NB4 (cell line): ENCODE results near the gene JAM3.

Experiments used
- DNase-seq: peaks from one replicate; pipeline ENCODE4 v3.0.0; 2010; ENCODE audit warnings: low read depth
- H3K4me3 ChIP-seq: one replicate; pipeline ENCODE4 v1.5.1; 2011; ENCODE audit warnings: mild to moderate bottlenecking, low read depth, low read length, moderate library complexity
- MAX ChIP-seq: IDR thresholded peaks from 2 replicates; pipeline ENCODE4 v1.6.1; 2011; ENCODE audit warnings: low read depth, low read length
- MYC ChIP-seq: IDR thresholded peaks from 2 replicates; pipeline ENCODE4 v1.6.1; 2011; ENCODE audit warnings: low read depth, low read length
- POLR2A ChIP-seq: IDR thresholded peaks from 2 replicates; pipeline ENCODE4 v1.6.1; 2011; ENCODE audit warnings: mild to moderate bottlenecking; ENCODE audit not compliant: insufficient read length; ENCODE audit errors: extremely low read depth
- TF ChIP-seq, protein P1 (sequence below): IDR thresholded peaks from one replicate; pipeline ENCODE4 v1.5.1; 2012; ENCODE audit warnings: low read depth, low read length

The JAM3 gene

DNA sequence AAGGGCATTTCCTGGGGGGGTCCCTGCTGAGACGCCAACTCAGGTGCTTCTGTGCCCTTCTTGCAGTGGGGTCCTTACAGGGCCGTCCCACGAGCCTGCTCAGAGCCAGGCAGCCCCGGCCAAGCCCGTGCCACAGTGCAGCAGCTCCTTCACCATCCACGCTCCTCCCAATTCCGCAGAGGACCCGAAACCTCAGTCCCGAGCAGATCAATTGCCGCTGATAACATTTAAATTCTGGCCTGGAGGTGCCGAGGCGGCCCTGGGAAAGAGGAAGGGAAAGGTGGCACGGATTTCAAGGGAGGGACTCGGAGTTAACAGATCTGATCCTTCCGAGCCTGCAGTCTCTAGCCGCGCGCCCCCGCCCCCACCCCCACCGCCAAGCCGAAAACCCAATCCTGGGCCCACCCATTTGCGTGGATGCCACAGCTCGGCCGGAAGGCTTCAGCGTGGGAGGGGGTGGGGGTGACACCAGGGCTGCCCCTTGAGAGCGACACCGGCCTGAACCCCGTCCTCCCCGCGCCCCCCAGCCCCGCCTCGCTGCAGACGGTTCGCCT, 32.3 kb upstream of the JAM3 start:
- no peak for DNase-seq
- H3K4me3 ChIP-seq: peak overlapping the region; percentile 42
- TF ChIP-seq POLR2A (no peak), MYC (no peak), MAX (no peak)
- TF ChIP-seq, protein P1, sequence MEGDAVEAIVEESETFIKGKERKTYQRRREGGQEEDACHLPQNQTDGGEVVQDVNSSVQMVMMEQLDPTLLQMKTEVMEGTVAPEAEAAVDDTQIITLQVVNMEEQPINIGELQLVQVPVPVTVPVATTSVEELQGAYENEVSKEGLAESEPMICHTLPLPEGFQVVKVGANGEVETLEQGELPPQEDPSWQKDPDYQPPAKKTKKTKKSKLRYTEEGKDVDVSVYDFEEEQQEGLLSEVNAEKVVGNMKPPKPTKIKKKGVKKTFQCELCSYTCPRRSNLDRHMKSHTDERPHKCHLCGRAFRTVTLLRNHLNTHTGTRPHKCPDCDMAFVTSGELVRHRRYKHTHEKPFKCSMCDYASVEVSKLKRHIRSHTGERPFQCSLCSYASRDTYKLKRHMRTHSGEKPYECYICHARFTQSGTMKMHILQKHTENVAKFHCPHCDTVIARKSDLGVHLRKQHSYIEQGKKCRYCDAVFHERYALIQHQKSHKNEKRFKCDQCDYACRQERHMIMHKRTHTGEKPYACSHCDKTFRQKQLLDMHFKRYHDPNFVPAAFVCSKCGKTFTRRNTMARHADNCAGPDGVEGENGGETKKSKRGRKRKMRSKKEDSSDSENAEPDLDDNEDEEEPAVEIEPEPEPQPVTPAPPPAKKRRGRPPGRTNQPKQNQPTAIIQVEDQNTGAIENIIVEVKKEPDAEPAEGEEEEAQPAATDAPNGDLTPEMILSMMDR: no peak

- DNase-seq: peak; percentile 70
- TF ChIP-seq POLR2A (no peak), MAX (no peak), MYC (no peak)
- TF ChIP-seq, protein P1: no peak
- H3K4me3 ChIP-seq: peak overlapping the region; percentile 42
Measured at GRCh38 chr11:134037046-134037908, 31.6 kb upstream of the JAM3 start.

DNA sequence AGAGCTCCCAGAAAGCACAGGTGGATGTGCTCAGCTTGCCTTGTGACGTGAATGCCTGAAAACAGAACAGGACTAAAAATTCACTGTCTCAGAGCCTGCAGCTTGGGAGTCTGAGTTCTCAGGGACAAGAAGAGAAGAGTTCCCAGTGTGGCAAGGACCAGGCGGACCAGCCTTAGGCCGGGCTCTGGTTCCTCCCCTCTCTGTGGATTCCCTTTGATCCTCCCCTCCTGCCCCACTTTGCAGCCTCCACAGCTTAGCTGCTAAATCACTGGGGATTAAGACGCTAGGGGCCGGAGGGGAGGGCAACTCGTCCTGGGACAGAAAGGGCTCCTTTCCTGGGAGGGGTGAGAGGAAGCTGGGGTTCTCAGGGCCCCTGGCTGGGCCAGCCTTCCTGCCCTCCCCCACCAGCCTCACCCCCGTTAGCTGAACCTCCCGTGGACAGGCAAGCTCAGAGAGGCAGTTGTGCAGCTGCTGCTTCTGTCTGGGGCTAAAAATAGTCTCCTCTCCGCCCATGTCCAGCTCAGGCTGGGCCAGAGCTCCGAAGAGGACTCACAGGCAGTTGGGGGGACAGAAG, 29.9 kb upstream of the JAM3 start:
- no peak overlapping the region for H3K4me3 ChIP-seq
- no peak for TF ChIP-seq MYC
- no peak for TF ChIP-seq MAX
- TF ChIP-seq, protein P1: no peak
- TF ChIP-seq POLR2A: no peak
- DNase-seq: peak; percentile 32

- H3K4me3 ChIP-seq: no peak overlapping the region
- TF ChIP-seq, protein P1: no peak
- TF ChIP-seq POLR2A (no peak), MAX (no peak)
- no peak for DNase-seq
Measured at GRCh38 chr11:134039726-134040385, 29.0 kb upstream of the JAM3 start.

- no peak for DNase-seq
- TF ChIP-seq MYC: no peak
- no peak overlapping the region for H3K4me3 ChIP-seq
Measured at GRCh38 chr11:134040386-134041302, 28.2 kb upstream of the JAM3 start.
